ENCODE results near the gene AKT1S1.
A peak's percentile ranks its signal among the peaks of the same experiment; 100 is the strongest.

AKT1S1 gene

GRCh38 chr19:49908480-49909420 lies 31.6 kb upstream of the AKT1S1 start:
- intact Hi-C loops (cut with DNase I), result no loop called here
- no peak for DNase-seq

DNA sequence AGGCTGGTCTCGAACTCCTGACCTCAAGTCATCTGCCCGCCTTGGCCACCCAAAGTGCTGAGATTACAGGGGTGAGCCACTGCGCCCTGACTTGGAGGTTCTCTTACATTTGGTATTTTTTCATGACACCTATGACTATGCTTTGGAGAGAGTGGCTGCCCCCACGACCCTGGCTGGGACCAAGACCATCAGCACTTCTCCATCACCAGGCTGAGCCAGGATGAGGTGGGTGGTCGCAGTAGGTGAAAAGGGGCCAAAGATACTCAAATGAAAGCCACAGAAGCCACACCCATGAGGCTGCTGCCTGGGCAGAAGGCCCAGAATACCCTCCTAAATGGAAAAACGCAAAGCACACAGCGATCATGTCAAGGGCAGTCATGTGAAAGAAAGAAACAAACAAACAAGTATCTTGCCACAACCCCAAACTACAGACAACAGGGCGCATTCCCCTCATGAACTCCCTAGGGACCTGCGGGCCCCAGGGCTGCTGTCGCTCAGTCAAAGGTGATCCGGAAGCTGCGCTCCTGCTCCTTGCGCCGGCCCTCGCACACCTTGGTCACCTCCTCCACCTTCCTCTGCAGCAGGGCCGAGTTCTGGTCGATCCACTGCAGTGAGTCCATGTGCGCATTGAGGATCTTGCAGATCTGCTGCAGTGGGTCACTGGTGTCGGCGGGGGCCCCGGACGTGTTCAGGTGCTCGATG lies 30.7 kb upstream of the AKT1S1 start:
- no peak for DNase-seq
- intact Hi-C loops (cut with DNase I), result no loop called here

DNA sequence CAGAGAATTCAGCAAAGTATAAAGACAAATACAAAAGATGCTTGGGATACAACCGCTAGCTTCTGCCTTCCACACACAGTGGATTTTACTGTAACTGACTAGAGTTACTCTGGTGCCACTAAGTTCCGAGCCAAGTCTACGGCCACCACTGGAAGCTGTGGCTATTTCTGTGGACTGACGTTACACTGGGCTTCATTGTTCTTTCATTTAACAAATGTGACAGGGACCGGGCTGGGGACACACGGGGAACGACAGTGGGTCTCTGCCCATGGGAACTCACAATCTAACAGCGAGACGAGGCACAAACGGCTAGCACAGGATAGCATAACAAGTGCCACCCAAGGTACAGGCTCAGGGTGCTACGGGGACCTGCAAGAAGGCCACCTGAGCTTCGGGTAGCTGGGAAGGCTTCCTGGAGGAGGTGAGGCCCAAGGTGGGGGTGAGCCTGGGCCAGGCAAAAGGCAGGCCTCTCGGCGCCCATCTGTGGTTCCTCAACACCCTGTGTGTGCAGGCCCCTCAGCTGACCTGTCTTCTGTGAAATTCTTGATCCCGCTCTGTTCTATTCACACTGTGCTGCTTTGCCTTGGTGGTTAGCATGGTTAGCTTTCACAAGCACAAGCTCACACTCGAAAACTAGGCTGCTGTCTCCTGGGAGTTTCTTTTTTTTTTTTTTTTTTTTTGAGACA lies 29.9 kb upstream of the AKT1S1 start:
- intact Hi-C loops (cut with DNase I), result no loop called here
- peak in 23 of 42 donors; percentile 26 to 79 (median 42) for DNase-seq

DNA sequence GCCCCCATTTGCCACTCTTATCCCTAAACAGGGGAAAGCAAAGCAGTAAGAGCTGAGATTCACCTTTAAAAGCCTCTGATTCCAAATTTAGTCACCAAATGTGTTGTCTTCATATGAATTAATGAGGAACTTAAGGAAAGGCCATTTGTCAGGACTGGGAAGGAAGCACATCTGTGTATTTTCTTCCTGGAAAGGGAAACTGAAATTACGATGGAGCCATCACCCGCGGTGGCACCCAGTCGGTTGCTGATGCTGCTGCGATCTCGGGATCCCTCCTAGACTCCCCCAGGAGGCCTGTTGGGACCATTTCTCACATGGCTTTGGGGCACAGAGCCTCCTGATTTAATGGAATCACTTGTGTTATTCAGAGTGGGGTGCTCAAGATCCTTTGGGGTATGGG lies 27.0 kb upstream of the AKT1S1 start:
- intact Hi-C loops (cut with DNase I), result no loop called here
- DNase-seq, result no peak

GRCh38 chr19:49896863-49897621 lies 19.9 kb upstream of the AKT1S1 start, which contains the start of gene IL4I1:
TSS of gene IL4I1 (minus strand) at chr19:49896887. CDS start at chr19:49896160, 727 bp downstream.
- DNase-seq, result peak in 15 of 42 donors; percentile 16 to 59 (median 42)
- intact Hi-C loops (cut with DNase I), result no loop called here

GRCh38 chr19:49895566-49896297 lies 18.6 kb upstream of the AKT1S1 start:
- intact Hi-C loops (cut with DNase I), result no loop called here
- DNase-seq, result no peak

- intact Hi-C loops (cut with DNase I), result no loop called here
Measured at GRCh38 chr19:49894879-49895565, 17.9 kb upstream of the AKT1S1 start.

GRCh38 chr19:49894011-49894664 lies 17.0 kb upstream of the AKT1S1 start:
- no peak for DNase-seq
- intact Hi-C loops (cut with DNase I), result no loop called here

More at GRCh38 chr19:49894879-49895565, 17.9 kb upstream of the AKT1S1 start:
- no peak for DNase-seq

DNA sequence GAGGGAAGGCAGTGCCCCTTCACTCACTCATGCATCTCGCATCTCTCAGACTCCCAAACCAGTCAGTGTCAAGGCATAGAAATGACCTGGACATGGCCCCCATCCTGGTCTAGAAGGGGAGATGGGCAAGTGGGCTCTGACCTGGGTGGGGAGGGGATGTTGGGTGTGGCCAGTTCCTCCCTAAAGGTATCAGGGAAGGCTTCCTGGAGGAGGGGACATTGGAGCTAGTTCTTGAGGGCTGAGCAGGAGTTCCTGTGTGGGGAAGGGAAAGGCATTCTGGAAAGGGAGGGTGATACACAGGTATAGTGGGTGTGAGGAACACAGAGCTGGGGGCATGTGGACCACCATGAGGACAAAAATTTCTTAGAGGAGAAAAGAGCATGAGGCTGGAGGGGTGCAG lies 15.6 kb upstream of the AKT1S1 start:
- no peak for DNase-seq
- intact Hi-C loops (cut with DNase I), result no loop called here

GRCh38 chr19:49891393-49891792 lies 14.2 kb upstream of the AKT1S1 start:
- intact Hi-C loops (cut with DNase I), result no loop called here
- no peak for DNase-seq

DNA sequence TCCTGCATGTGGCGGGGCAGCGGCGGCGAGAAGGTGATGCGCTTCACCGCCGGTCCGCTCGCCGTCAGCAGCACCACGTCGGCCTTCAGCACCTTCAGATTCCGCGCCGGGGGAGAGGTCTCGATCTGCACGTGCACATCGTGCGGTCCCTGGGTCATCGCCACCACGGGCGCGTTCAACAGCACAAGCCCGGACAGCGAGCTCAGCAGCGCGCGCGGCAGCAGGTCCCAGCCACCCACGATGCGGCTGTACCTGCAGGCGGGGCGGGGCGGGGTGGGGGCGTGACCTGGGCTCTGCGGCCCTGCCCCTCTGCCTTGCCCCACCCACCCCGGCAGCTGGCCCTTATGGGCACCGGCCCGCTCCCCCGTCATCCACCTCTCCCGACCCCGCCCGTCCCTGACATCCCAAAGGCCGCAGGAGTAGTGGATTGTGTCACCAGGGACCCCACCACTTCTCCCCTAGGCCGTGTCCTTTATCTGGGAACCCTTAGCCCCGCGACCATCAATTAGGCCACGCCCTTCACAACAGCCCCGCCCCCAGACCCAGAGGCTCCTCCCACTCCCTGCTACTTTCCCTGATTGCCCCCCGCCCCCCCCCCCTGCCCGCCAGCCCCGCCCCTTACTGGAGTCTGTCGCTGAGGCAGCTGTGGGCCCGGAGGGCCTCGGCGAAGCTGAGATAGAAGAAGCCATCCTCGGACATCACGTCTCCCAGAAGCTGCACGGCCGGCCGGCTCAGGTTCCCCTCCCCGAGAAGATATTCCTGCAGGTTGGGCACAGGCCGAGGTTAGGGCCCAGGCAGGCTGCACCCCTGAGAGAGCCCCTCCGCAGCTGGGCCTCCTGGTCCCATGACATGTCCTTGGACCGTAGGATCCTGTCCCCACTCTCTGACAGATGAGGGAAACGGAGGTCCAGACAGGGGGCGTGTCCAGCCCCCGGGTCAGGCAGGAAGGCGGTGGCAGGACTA lies 13.5 kb upstream of the AKT1S1 start:
- intact Hi-C loops (cut with DNase I), result no loop called here
- DNase-seq, result peak in 10 of 42 donors; percentile 24 to 47 (median 36)

GRCh38 chr19:49889687-49890348 lies 12.7 kb upstream of the AKT1S1 start:
- peak in 41 of 42 donors; percentile 33 to 85 (median 67) for DNase-seq
- intact Hi-C loops (cut with DNase I), result no loop called here

DNA sequence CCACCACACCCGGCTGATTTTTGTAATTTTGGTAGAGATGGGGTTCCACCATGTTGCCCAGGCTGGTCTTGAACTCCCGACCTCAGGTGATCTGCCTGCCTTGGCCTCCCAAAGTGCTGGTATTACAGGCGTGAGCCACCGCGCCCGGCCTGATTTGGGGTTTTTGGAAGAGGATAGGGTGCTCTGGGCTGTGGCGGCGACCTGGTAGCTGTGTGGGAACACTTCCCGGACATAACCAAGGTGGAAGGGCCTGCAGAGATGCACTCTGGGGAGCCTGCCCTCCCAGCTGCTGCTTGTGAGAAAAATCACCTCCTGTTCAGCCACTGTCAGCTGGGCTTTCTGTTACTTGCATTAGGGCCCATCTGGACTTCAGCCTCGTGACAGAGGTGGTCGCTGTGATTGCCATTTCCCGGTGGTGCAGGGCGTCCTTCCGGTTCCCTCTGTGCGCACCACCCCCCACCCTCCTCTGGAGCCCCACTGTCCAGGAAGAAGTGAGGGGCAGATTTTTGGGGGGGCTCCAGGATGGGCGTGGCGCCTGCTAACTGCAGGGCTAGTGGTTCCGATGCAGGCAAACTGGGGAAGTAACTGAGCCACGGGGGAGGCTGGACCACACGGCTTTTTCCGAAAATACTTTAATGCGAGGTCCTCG lies 12.0 kb upstream of the AKT1S1 start:
- intact Hi-C loops (cut with DNase I), result no loop called here
- DNase-seq, result no peak

DNA sequence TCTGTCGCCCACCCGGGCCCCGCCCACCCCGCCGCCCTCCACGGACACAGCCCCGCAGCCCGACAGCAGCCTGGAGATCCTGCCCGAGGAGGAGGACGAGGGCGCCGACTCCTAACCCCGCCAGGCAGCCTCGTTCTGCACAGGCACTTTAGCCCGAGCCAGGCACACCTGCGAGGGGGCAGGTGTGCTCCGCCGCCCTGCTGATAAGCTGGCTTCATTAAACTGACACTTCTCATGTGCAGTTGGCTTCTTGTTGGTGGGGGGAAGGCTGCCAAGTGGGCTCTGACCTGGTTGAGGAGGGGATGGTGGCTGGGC lies 11.3 kb upstream of the AKT1S1 start:
- no peak for DNase-seq
- intact Hi-C loops (cut with DNase I), result no loop called here
